GM21360 (cell line): ENCODE measurements around the gene FBXO40.

ENCODE experiments used
- ATAC-seq: cut with Tn5 transposase; IDR thresholded peaks from one replicate; pipeline ENCODE4 v1.9.1; 2021; ENCODE audit warnings: mild to moderate bottlenecking, moderate library complexity; ENCODE audit not compliant: unreplicated experiment

FBXO40 gene

GRCh38 chr3:121660356-121661171 lies 67.4 kb downstream of the FBXO40 start, which contains the start of gene HCLS1:
HCLS1 (minus strand) TSS chr3:121660903; CDS start chr3:121658347, 2,556 bp downstream.
- peak; percentile 84 for ATAC-seq

- ATAC-seq, result no peak
Measured at GRCh38 chr3:121661376-121661775, 68.2 kb downstream of the FBXO40 start.

GRCh38 chr3:121662742-121663141 lies 69.6 kb downstream of the FBXO40 start:
- no peak for ATAC-seq

GRCh38 chr3:121663171-121663847 lies 70.1 kb downstream of the FBXO40 start:
- no peak for ATAC-seq

GRCh38 chr3:121665488-121665887 lies 72.3 kb downstream of the FBXO40 start:
- no peak for ATAC-seq

GRCh38 chr3:121667333-121667732 lies 74.2 kb downstream of the FBXO40 start:
- ATAC-seq, result no peak

GRCh38 chr3:121670676-121671075 lies 77.5 kb downstream of the FBXO40 start:
- ATAC-seq, result no peak

- no peak for ATAC-seq
Measured at GRCh38 chr3:121677141-121677540, 84.0 kb downstream of the FBXO40 start.
